Activated T-cell treated with anti-CD3 and anti-CD28 coated beads, Interleukin-2, amount 50 U/mL, for 48 hours (primary cell): ENCODE data around the gene PIGZ.

Experiments
- DNase-seq, 2 experiments: peaks; one replicate each; pipeline ENCODE4 v3.0.0-alpha.2; 2020

The PIGZ gene, protein sequence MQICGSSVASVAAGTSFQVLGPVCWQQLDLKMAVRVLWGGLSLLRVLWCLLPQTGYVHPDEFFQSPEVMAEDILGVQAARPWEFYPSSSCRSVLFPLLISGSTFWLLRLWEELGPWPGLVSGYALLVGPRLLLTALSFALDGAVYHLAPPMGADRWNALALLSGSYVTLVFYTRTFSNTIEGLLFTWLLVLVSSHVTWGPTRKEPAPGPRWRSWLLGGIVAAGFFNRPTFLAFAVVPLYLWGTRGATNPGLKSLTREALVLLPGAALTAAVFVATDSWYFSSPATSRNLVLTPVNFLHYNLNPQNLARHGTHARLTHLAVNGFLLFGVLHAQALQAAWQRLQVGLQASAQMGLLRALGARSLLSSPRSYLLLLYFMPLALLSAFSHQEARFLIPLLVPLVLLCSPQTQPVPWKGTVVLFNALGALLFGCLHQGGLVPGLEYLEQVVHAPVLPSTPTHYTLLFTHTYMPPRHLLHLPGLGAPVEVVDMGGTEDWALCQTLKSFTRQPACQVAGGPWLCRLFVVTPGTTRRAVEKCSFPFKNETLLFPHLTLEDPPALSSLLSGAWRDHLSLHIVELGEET

GRCh38 chr3:196968233-196969133, at the start of gene PIGZ:
Gene PIGZ (minus strand): TSS chr3:196968833. CDS start chr3:196952031, 16,802 bp downstream.
- DNase-seq: peak; percentile 60 to 68

- no peak for DNase-seq
These were observed 48.4 kb upstream of the PIGZ start for GRCh38 chr3:197017003-197017402.

DNA sequence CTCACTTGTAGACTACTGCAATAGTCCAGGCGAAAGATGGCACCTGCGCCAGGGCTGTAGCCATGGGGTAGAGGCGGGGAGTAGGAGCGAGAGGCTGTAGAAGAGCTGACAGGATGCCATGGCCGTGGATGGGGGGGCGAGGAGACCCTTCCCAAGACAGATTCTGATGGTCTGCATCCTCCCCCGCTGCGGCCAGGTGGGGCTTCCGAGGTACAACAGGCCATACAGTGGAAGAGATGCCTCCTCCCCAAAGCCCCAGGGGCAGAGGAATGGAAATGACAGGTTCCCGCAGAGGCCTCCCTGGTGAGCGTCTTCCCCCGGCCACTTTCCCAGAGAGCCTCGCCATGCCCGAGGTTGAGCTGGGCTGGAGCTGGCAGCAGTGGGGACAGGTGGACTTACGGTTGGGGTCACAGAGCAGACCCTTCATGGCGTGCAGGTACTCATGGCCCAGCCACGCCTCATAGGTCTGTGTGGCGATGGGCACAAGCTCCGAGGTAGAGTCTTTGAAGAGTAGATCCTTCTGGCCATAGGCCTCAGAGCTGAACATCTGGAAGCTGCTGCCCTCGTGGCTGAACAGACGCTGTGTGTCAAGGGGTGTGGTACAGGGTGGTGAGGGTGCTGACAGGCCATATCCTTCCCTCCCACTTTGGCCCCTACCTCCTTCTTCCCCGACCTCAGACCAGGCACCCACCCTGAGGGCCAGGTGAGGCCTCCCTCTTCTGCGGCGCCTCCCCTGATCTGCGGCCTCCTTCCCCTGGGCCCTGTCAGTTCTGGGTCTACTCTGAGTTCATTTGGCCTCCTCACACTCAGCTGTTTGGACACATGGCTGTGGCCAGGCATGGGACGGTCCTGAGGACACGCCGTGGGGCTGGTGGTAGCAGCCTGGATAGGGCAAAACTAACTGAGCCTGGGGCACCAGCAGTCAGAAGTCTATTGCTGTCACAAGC, 47.4 kb upstream of the PIGZ start:
- no peak for DNase-seq

DNA sequence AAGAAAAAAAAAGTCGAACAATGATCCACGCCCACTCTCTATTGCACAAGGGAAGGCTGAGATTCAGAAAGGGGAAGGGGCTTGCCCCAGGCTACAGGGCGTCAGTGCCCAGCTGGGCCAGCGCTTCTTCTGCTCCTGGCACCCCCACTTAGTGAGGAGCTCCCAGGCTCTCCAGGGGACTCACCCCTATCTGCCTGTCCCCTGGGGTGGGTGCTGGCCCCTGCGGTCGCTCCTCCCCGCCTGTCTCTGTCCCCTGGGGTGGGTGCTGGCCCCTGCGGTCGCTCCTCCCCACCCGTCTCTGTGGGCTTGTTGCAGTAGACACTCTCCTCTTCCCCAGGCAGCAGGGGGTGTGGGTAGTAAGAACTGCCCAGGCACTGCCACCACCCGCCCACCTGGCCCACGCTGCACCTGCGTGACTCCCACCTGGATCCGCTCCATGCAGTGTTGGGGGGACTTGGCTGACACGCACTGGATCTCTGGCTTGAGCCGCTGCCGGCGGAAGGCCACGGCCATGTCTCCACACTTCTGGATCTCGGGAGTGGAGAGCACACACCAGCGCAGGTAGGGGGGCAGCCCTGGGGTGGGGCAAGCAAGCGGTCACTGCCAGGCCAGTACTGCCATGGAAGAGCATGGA, 46.4 kb upstream of the PIGZ start:
- no peak for DNase-seq

DNA sequence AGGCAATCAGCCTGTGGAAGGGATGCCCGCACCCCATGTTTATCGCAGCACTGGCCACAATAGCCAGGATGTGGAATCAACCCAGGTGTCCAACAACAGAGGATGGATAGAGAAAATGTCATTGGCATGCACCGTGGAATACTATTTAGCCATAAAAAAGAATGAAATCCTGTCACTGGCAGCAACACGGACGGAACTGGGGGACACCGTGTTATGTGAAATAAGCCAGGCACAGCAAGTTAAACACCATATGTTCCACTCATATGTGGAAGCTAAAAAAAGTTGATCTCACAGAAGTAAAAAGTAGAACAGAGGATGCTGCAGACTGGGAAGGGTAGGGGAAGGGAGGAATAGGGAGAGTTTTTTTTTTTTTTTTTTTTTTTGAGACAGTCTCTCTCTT, 45.4 kb upstream of the PIGZ start:
- no peak for DNase-seq

GRCh38 chr3:197012540-197012883, 43.9 kb upstream of the PIGZ start:
- DNase-seq: no peak

GRCh38 chr3:197011780-197012539, 43.3 kb upstream of the PIGZ start:
- no peak for DNase-seq

- no peak for DNase-seq
These were observed 42.1 kb upstream of the PIGZ start for GRCh38 chr3:197010556-197011351.

DNA sequence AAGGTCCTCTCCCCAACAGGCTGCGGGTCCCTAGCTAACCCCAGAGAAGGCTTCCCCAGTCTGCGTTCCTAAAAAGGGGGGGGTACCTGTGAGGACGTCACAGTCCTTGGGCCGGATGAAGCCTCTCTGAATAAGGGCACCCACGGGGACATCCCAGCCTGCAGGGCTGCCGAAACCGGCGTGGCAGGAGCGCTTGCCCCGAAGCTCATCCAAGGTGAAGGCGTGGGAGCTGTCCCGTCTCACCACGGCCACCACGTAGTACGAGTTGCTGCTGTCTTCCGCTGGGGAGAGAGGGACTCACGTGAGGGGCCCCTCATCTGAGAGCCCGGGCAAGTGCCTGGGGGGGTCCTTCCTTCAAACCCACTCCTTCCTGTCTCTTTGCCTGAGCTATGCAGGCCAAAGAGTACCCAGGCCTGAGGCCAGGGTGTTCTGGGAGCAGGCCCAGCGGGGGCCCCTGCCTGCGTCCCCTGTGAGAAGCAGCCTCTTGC, 40.9 kb upstream of the PIGZ start:
- DNase-seq: no peak

DNA sequence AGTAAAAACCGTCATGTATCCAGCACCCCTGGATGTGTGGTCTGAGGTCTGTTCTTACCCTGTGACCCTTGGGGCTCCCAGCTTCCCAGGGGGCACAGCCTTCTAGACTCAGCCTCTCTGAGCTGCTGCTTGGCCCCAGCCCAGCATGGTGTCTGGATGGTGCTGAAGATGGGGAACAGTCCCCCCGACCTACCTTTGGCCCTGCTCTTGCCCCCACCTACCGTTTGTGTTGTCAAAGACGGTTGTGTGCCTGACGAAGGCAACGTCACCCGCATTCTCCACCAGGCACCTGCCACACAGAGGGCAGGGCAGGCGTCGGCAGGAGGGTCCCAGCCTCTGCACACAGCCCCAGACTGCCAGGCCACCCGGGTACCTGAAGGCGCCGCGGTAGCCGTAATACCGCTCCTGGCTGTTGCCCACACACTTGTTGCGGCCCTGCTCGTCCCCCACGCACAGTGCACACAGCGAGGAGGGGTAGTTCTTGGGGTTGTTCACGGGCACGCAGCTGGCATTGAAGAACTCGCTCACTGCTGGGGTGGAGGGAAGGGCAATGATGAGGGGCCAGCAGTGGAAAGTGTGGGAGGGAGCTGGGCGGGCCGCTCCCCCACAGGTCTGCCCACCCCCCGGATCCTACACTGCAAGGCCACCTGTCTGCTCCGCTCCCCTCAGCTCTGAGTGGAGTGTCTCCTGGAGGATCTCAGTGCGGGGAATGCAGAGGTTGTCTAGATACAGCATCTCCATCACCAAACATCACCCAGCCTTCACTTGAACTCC, 40.0 kb upstream of the PIGZ start:
- no peak for DNase-seq

GRCh38 chr3:197007953-197008352, 39.3 kb upstream of the PIGZ start:
- no peak for DNase-seq

DNA sequence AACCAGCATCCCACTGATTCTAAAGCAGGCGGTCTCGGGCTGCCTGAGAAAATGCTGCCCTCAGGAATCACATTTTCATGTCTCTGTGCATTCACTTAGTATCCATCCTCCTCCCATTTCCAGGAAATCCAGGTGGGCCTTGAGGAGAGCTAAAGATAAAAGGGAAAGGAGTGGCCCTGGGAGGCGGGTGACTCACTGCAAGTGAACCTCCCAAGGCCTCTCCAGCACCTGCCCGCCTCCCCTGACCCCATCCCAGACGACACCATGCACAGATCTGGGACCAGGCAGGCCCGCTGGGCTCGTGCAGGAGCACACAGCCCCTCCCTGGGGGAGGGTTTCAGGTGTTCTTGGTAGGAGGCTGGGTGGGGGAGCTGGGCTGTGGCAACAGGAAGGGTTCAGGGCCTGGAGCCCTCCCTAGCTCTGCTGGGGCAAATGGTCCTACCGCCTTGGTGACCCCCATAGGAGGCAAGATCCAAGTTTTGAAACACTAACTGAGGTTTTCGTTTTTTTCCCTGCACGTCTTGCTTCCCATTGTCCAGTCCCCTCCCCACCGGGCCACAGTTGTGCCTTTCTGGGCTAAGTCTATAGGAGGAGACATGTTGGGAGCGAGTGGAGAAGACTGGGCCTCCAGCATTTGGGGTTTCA, 38.8 kb upstream of the PIGZ start:
- no peak for DNase-seq

DNA sequence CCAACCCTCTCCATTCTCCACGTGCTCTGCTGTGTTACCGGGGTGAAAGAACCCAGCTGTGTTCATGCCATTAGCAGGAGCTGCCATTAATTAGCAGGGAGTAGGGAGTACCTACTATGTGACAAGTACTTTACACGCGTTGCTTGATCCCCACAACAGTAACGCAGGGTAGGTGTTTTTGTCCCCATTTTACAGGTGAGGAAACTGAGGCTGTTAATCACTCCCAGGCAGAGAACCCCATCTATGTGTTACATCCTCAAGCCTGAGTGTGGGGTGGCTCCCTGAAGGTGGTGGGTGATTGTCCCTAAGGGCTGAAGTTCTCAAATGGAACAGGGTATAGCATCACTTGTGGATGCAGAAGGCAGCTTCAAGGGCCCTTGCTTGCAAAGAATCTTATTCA, 38.2 kb upstream of the PIGZ start:
- DNase-seq: no peak

GRCh38 chr3:197006446-197006845, 37.8 kb upstream of the PIGZ start:
- no peak for DNase-seq

GRCh38 chr3:197003461-197004385, 35.1 kb upstream of the PIGZ start:
- DNase-seq: peak; percentile 62 to 66

DNA sequence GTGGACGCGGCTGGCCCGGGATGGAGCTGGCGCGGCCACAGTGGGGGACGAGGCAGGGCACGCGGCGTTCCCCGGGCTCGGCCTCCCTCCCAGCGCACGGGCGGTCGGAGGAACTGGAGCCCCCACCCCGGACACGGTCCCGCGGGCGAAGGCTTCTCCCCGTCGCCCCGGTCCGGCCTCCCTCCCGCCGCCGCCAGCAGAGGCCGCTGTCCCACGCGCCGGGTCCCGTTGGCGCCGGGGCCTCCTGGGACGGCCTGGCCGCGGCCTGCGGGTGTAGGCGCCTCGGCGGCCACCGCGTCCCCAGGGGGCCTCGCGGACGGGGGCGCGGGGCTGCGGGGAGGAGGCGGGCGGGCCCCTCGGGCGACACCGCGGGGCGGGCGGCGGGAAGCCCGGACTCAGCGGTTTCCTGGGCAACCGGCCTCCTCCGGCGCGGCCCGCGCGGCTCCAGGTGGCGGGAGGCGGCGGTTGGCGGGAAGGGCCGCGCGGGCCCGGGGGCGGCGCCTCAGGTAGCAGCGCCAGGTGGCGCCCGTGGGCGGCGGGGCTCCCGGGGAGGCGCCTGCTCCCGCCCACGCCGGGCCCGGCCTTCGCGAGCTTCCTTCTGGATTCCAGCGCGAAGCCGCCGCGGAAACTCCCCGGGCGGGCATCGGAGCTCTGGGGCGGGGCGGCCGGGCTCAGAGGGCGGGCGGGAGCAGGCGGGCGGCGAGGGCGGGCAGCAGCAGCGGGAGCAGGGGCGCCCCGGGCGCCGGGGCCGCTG, 34.2 kb upstream of the PIGZ start:
- DNase-seq: peak; percentile 83 to 87
